HEK293 (cell line): ENCODE data around the gene ERBB2.

Source experiments
- EGR2 ChIP-seq: fragments of 450-650 bp; formaldehyde crosslinking; IDR thresholded peaks from 2 replicates; pipeline ENCODE4 v1.5.1; 2016; ENCODE audit warnings: low read depth, missing biosample characterization, missing genetic modification characterization
- GFI1B ChIP-seq: fragments of 450-650 bp; formaldehyde crosslinking; IDR thresholded peaks from 2 replicates; pipeline ENCODE4 v1.5.1; 2016; ENCODE audit warnings: missing biosample characterization, missing genetic modification characterization
- OVOL3 ChIP-seq: fragments of 450-650 bp; formaldehyde crosslinking; IDR thresholded peaks from 2 replicates; pipeline ENCODE4 v1.5.1; 2016; ENCODE audit warnings: missing biosample characterization, missing genetic modification characterization
- TCF7L2 ChIP-seq: IDR thresholded peaks from 2 replicates; pipeline ENCODE4 v1.6.1; 2011; ENCODE audit warnings: low read depth, mild to moderate bottlenecking, inconsistent platforms, low read length, moderate library complexity, borderline replicate concordance
- YY1 ChIP-seq: fragments of 450-650 bp; formaldehyde crosslinking; IDR thresholded peaks from 2 replicates; pipeline ENCODE4 v1.5.1; 2018; ENCODE audit warnings: missing biosample characterization, missing genetic modification characterization
- ZBTB20 ChIP-seq: fragments of 450-650 bp; formaldehyde crosslinking; IDR thresholded peaks from 2 replicates; pipeline ENCODE4 v1.5.1; 2016; ENCODE audit warnings: missing biosample characterization, missing genetic modification characterization
- ZBTB8A ChIP-seq: fragments of 450-650 bp; formaldehyde crosslinking; IDR thresholded peaks from 2 replicates; pipeline ENCODE4 v1.5.1; 2016; ENCODE audit warnings: missing biosample characterization, missing genetic modification characterization
- ZEB2 ChIP-seq: fragments of 450-650 bp; formaldehyde crosslinking; IDR thresholded peaks from 2 replicates; pipeline ENCODE4 v1.5.1; 2016; ENCODE audit warnings: missing biosample characterization, missing genetic modification characterization
- ZNF157 ChIP-seq: fragments of 450-650 bp; formaldehyde crosslinking; IDR thresholded peaks from 2 replicates; pipeline ENCODE4 v1.5.1; 2016; ENCODE audit warnings: missing biosample characterization, missing genetic modification characterization
- ZNF16 ChIP-seq: fragments of 450-650 bp; formaldehyde crosslinking; IDR thresholded peaks from 2 replicates; pipeline ENCODE4 v1.5.1; 2016; ENCODE audit warnings: low read depth, missing biosample characterization, missing genetic modification characterization
- ZNF223 ChIP-seq: fragments of 450-650 bp; formaldehyde crosslinking; IDR thresholded peaks from 2 replicates; pipeline ENCODE4 v1.5.1; 2016; ENCODE audit warnings: missing biosample characterization, missing genetic modification characterization
- ZNF274 ChIP-seq, 2 experiments: fragments of 200-500 bp in 1 of 2; fragments of 450-650 bp in 1 of 2; sonication (Bioruptor generic) in 1 of 2; formaldehyde crosslinking in 1 of 2; IDR thresholded peaks; 2 replicates each; pipeline versions ENCODE4 v1.5.1 to v1.6.1; 2014 to 2016; ENCODE audit warnings: borderline replicate concordance in 1 of 2, inconsistent platforms in 1 of 2, low read length in 1 of 2, missing biosample characterization in 1 of 2, missing genetic modification characterization in 1 of 2
- ZNF292 ChIP-seq: fragments of 450-650 bp; formaldehyde crosslinking; IDR thresholded peaks from 2 replicates; pipeline ENCODE4 v1.5.1; 2016; ENCODE audit warnings: low read depth, missing biosample characterization, missing genetic modification characterization, borderline replicate concordance
- ZNF362 ChIP-seq: fragments of 450-650 bp; formaldehyde crosslinking; IDR thresholded peaks from 2 replicates; pipeline ENCODE4 v1.5.1; 2016; ENCODE audit warnings: missing biosample characterization, missing genetic modification characterization
- ZNF366 ChIP-seq: fragments of 450-650 bp; formaldehyde crosslinking; conservative IDR thresholded peaks from 2 replicates; pipeline ENCODE4 v1.5.1; 2016; ENCODE audit warnings: missing biosample characterization, missing genetic modification characterization
- ZNF473 ChIP-seq: fragments of 450-650 bp; formaldehyde crosslinking; IDR thresholded peaks from 2 replicates; pipeline ENCODE4 v1.5.1; 2017; ENCODE audit warnings: missing biosample characterization, missing genetic modification characterization
- ZNF488 ChIP-seq: fragments of 450-650 bp; formaldehyde crosslinking; IDR thresholded peaks from 2 replicates; pipeline ENCODE4 v1.5.1; 2016; ENCODE audit warnings: missing biosample characterization, missing genetic modification characterization
- ZNF664 ChIP-seq: fragments of 450-650 bp; formaldehyde crosslinking; IDR thresholded peaks from 2 replicates; pipeline ENCODE4 v1.5.1; 2016; ENCODE audit warnings: missing biosample characterization, missing genetic modification characterization
- ZNF670 ChIP-seq: fragments of 450-650 bp; formaldehyde crosslinking; IDR thresholded peaks from 2 replicates; pipeline ENCODE4 v1.5.1; 2016; ENCODE audit warnings: missing biosample characterization, missing genetic modification characterization, low read depth
- TF ChIP-seq, protein P1 (sequence below): fragments of 450-650 bp; formaldehyde crosslinking; IDR thresholded peaks from 2 replicates; pipeline ENCODE4 v1.5.1; 2016; ENCODE audit warnings: missing biosample characterization, missing genetic modification characterization
- TF ChIP-seq, protein P2 (sequence below): fragments of 450-650 bp; formaldehyde crosslinking; IDR thresholded peaks from 2 replicates; pipeline ENCODE4 v1.5.1; 2016; ENCODE audit warnings: missing biosample characterization, missing genetic modification characterization
- TF ChIP-seq, protein P3 (sequence below): fragments of 450-650 bp; formaldehyde crosslinking; conservative IDR thresholded peaks from 2 replicates; pipeline ENCODE4 v1.5.1; 2016; ENCODE audit warnings: low read depth, missing biosample characterization, missing genetic modification characterization
- TF ChIP-seq, protein P4 (sequence below): fragments of 450-650 bp; formaldehyde crosslinking; IDR thresholded peaks from 2 replicates; pipeline ENCODE4 v1.5.1; 2016; ENCODE audit warnings: missing biosample characterization, missing genetic modification characterization, low read depth
- TF ChIP-seq, protein P5 (sequence below): IDR thresholded peaks from 2 replicates; pipeline ENCODE4 v1.6.1; 2011; ENCODE audit warnings: mild to moderate bottlenecking, low read depth, low read length, borderline replicate concordance
- TF ChIP-seq, protein P6 (sequence below): fragments of 450-650 bp; formaldehyde crosslinking; IDR thresholded peaks from 2 replicates; pipeline ENCODE4 v1.5.1; 2016; ENCODE audit warnings: missing biosample characterization, missing genetic modification characterization

ERBB2 gene

GRCh38 chr17:39769974-39770587 is 70.2 kb downstream of the ERBB2 start (continued):
- peak; percentile 99 for TF ChIP-seq OVOL3 (tag by site-specific recombination)
- TF ChIP-seq ZNF670 (tag by site-specific recombination), result no peak
- no peak for TF ChIP-seq ZNF473 (tag by site-specific recombination)
- TF ChIP-seq, protein P1, sequence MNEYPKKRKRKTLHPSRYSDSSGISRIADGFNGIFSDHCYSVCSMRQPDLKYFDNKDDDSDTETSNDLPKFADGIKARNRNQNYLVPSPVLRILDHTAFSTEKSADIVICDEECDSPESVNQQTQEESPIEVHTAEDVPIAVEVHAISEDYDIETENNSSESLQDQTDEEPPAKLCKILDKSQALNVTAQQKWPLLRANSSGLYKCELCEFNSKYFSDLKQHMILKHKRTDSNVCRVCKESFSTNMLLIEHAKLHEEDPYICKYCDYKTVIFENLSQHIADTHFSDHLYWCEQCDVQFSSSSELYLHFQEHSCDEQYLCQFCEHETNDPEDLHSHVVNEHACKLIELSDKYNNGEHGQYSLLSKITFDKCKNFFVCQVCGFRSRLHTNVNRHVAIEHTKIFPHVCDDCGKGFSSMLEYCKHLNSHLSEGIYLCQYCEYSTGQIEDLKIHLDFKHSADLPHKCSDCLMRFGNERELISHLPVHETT (tag by site-specific recombination), result peak; percentile 99
- TF ChIP-seq YY1 (tag by site-specific recombination), result no peak
- TF ChIP-seq, protein P2, sequence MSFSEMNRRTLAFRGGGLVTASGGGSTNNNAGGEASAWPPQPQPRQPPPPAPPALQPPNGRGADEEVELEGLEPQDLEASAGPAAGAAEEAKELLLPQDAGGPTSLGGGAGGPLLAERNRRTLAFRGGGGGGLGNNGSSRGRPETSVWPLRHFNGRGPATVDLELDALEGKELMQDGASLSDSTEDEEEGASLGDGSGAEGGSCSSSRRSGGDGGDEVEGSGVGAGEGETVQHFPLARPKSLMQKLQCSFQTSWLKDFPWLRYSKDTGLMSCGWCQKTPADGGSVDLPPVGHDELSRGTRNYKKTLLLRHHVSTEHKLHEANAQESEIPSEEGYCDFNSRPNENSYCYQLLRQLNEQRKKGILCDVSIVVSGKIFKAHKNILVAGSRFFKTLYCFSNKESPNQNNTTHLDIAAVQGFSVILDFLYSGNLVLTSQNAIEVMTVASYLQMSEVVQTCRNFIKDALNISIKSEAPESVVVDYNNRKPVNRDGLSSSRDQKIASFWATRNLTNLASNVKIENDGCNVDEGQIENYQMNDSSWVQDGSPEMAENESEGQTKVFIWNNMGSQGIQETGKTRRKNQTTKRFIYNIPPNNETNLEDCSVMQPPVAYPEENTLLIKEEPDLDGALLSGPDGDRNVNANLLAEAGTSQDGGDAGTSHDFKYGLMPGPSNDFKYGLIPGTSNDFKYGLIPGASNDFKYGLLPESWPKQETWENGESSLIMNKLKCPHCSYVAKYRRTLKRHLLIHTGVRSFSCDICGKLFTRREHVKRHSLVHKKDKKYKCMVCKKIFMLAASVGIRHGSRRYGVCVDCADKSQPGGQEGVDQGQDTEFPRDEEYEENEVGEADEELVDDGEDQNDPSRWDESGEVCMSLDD (tag by site-specific recombination), result peak; percentile 66; the same call in 1 of the 2 replicates
- TF ChIP-seq ZNF157 (tag by site-specific recombination), result no peak
- no peak for TF ChIP-seq ZNF16
- TF ChIP-seq ZNF274 (IDR thresholded peaks at IDR 0.05; ENCODE audit: low read length), result no peak
- TF ChIP-seq ZNF274 (tag by site-specific recombination; IDR thresholded peaks at IDR 0.05; ENCODE audit: borderline replicate concordance), result no peak
- TF ChIP-seq ZNF223, result no peak
- TF ChIP-seq GFI1B (tag by site-specific recombination), result peak; percentile 88
- TF ChIP-seq, protein P3, sequence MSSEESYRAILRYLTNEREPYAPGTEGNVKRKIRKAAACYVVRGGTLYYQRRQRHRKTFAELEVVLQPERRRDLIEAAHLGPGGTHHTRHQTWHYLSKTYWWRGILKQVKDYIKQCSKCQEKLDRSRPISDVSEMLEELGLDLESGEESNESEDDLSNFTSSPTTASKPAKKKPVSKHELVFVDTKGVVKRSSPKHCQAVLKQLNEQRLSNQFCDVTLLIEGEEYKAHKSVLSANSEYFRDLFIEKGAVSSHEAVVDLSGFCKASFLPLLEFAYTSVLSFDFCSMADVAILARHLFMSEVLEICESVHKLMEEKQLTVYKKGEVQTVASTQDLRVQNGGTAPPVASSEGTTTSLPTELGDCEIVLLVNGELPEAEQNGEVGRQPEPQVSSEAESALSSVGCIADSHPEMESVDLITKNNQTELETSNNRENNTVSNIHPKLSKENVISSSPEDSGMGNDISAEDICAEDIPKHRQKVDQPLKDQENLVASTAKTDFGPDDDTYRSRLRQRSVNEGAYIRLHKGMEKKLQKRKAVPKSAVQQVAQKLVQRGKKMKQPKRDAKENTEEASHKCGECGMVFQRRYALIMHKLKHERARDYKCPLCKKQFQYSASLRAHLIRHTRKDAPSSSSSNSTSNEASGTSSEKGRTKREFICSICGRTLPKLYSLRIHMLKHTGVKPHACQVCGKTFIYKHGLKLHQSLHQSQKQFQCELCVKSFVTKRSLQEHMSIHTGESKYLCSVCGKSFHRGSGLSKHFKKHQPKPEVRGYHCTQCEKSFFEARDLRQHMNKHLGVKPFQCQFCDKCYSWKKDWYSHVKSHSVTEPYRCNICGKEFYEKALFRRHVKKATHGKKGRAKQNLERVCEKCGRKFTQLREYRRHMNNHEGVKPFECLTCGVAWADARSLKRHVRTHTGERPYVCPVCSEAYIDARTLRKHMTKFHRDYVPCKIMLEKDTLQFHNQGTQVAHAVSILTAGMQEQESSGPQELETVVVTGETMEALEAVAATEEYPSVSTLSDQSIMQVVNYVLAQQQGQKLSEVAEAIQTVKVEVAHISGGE, result no peak
- TF ChIP-seq ZNF362, result peak; percentile 95
- TF ChIP-seq ZNF664, result peak; percentile 69; the same call in 1 of the 2 replicates
- peak; percentile 77 for TF ChIP-seq ZEB2 (tag by site-specific recombination)
- TF ChIP-seq, protein P4, sequence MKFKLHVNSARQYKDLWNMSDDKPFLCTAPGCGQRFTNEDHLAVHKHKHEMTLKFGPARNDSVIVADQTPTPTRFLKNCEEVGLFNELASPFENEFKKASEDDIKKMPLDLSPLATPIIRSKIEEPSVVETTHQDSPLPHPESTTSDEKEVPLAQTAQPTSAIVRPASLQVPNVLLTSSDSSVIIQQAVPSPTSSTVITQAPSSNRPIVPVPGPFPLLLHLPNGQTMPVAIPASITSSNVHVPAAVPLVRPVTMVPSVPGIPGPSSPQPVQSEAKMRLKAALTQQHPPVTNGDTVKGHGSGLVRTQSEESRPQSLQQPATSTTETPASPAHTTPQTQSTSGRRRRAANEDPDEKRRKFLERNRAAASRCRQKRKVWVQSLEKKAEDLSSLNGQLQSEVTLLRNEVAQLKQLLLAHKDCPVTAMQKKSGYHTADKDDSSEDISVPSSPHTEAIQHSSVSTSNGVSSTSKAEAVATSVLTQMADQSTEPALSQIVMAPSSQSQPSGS, result 0 out of 2 replicates have a peak, but pooled peaks have one; percentile 56
- TF ChIP-seq ZBTB8A (tag by site-specific recombination), result peak; percentile 49
- TF ChIP-seq, protein P5, sequence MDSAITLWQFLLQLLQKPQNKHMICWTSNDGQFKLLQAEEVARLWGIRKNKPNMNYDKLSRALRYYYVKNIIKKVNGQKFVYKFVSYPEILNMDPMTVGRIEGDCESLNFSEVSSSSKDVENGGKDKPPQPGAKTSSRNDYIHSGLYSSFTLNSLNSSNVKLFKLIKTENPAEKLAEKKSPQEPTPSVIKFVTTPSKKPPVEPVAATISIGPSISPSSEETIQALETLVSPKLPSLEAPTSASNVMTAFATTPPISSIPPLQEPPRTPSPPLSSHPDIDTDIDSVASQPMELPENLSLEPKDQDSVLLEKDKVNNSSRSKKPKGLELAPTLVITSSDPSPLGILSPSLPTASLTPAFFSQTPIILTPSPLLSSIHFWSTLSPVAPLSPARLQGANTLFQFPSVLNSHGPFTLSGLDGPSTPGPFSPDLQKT, result no peak
- TF ChIP-seq, protein P6, sequence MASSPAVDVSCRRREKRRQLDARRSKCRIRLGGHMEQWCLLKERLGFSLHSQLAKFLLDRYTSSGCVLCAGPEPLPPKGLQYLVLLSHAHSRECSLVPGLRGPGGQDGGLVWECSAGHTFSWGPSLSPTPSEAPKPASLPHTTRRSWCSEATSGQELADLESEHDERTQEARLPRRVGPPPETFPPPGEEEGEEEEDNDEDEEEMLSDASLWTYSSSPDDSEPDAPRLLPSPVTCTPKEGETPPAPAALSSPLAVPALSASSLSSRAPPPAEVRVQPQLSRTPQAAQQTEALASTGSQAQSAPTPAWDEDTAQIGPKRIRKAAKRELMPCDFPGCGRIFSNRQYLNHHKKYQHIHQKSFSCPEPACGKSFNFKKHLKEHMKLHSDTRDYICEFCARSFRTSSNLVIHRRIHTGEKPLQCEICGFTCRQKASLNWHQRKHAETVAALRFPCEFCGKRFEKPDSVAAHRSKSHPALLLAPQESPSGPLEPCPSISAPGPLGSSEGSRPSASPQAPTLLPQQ (tag by site-specific recombination), result peak; percentile 73
- TF ChIP-seq ZNF488 (tag by site-specific recombination), result no peak
- TF ChIP-seq ZBTB20, result peak; percentile 29
- no peak for TF ChIP-seq EGR2 (tag by site-specific recombination)
- TF ChIP-seq ZNF366 (tag by site-specific recombination), result peak; percentile 99
- TF ChIP-seq TCF7L2, result peak; percentile 68; the same call in 1 of the 2 replicates
- TF ChIP-seq ZNF292 (tag by site-specific recombination), result no peak
